Kidney (tissue), 14 donors: ENCODE data around the gene TRIM47. TPM values are rescaled to one million over a fixed set of nuclear protein-coding genes. Genes with fewer than 3 reads are reported as not detected.

Experiments used
- DNase-seq, 5 donors: peaks; one replicate each; pipeline ENCODE4 v3.0.0-alpha.2; 2013 to 2020
- FAIRE-seq: peaks from 2 replicates; lab custom pipeline; 2012; peaks lifted over from hg19 to GRCh38; lab: Jason Lieb, UNC
- H3K27ac ChIP-seq, 2 donors: one replicate each; pipeline ENCODE4 v1.7.0; 2013; ENCODE audit warnings: low read depth in 2 of 2, low read length in 2 of 2, inconsistent platforms in 1 of 2
- H3K27me3 ChIP-seq: one replicate; pipeline ENCODE4 v1.7.1; 2013; ENCODE audit warnings: low read length, inconsistent platforms; ENCODE audit not compliant: control insufficient read depth, insufficient read depth
- H3K36me3 ChIP-seq, 3 donors: one replicate each; pipeline versions ENCODE4 v1.7.0 to v1.7.1; 2013; ENCODE audit warnings: low read length in 3 of 3, control low read depth in 1 of 3, inconsistent platforms in 1 of 3; ENCODE audit not compliant: insufficient read depth in 3 of 3, control insufficient read depth in 2 of 3
- H3K4me1 ChIP-seq, 3 donors: one replicate each; pipeline versions ENCODE4 v1.7.0 to v1.7.1; 2013; ENCODE audit warnings: low read length in 3 of 3, inconsistent platforms in 1 of 3, low read depth in 1 of 3; ENCODE audit not compliant: control insufficient read depth in 2 of 3, insufficient read depth in 2 of 3
- H3K4me3 ChIP-seq, 3 donors: one replicate each; pipeline versions ENCODE4 v1.7.0 to v1.8.1; 2013; ENCODE audit warnings: low read length in 3 of 3, control low read depth in 1 of 3, inconsistent platforms in 1 of 3
- H3K9ac ChIP-seq, 3 donors: one replicate each; pipeline versions ENCODE4 v1.7.0 to v1.7.1; 2013; ENCODE audit warnings: low read length in 3 of 3, control low read depth in 1 of 3, inconsistent platforms in 1 of 3
- H3K9me3 ChIP-seq, 3 donors: one replicate each; pipeline versions ENCODE4 v1.7.0 to v1.7.1; 2013; ENCODE audit warnings: low read length in 3 of 3, control low read depth in 1 of 3, inconsistent platforms in 1 of 3; ENCODE audit not compliant: control insufficient read depth in 2 of 3, insufficient read depth in 1 of 3
- CTCF ChIP-seq: IDR thresholded peaks from 3 replicates; pipeline ENCODE4 v1.5.1; 2012; ENCODE audit warnings: mild to moderate bottlenecking, moderate library complexity, borderline replicate concordance; ENCODE audit not compliant: insufficient read depth; ENCODE audit errors: extremely low read depth
- intact Hi-C: fragments of 100-400 bp; cut with DNase I; formaldehyde crosslinking; loops from one replicate; pipeline ENCODE4 v1.11.1; 2022
- polyA plus RNA-seq: library from polyadenylated mRNA; stranded (reverse); fragments of 350-450 nt; fragmentation: Illumina TruSeq; extraction: RNeasy Lipid Tissue Mini Kit (QIAGEN cat#74804); gene quantifications from one replicate; pipeline ENCODE4 v1.2.3, GENCODE V29; 2014; ENCODE audit warnings: low read depth, low replicate concordance; ENCODE audit not compliant: insufficient read depth
- total RNA-seq: library from RNA; stranded (reverse); fragmentation: NEBNext Ultra II Directional; extraction: Animal tissue kit (Norgen Biotek cat#: 25700); gene quantifications from one replicate; pipeline ENCODE4 v1.2.1, GENCODE V29; 2021
- donor health status: control.
- donor health status: control.
- donor health status: control.
- donor health status: control.
- donor health status: control.
- donor health status: DM: yes; HTN: yes; CAD: no.
- donor health status: Normal renal cell carcinoma (clear cell type).

Gene TRIM47
- total and polyA plus RNA-seq, 2 donors from 2014 or later: 95.0 to 118 TPM

DNA sequence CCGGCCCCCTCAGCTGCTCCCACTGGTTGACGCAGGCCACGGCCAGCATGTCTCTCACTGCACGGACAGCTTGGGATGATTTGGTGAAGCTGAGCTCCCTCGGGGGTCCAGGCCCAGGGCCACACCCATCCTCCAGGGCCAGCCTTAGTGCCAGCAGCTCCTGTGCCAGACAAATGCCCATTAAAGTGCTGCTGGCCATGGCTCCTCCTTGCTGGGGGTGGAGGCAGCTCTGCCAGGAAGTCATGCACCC, 2.5 kb downstream of the TRIM47 start:
- TF ChIP-seq CTCF: no peak
- intact Hi-C loops: no loop called here
- no peaks in the 10 kb centered on the region for H3K27me3 ChIP-seq
- H3K4me3 ChIP-seq: peak overlapping the region in 1 of 3 donors; percentile 66
- DNase-seq (peak in 1 of 5 donors; percentile 97), FAIRE-seq (no peak)
- H3K9ac ChIP-seq: peak overlapping the region in 1 of 3 donors; percentile 41
- H3K36me3 ChIP-seq: peaks cover 0 to 7% (median 0%) of the 10 kb centered on the region in 3 donors
- no peaks in the 10 kb centered on the region for H3K9me3 ChIP-seq
- H3K27ac ChIP-seq: peak overlapping the region; percentile 95 to 96
- H3K4me1 ChIP-seq: peaks cover 0 to 36% (median 27%) of the 10 kb centered on the region in 3 donors

- FAIRE-seq (no peak), DNase-seq (peak in 1 of 5 donors; percentile 61)
- Histone ChIP-seq H3K9me3 (no peaks in the 10 kb centered on the region), H3K36me3 (peaks cover 0 to 7% (median 0%) of the 10 kb centered on the region in 3 donors), H3K4me1 (peaks cover 0 to 36% (median 27%) of the 10 kb centered on the region in 3 donors), H3K4me3 (peak overlapping the region in 1 of 3 donors; percentile 66), H3K27me3 (no peaks in the 10 kb centered on the region), H3K27ac (peak overlapping the region; percentile 95 to 96), H3K9ac (peak overlapping the region in 1 of 3 donors; percentile 41)
- no peak for TF ChIP-seq CTCF
- intact Hi-C loops: no loop called here
Measured at GRCh38 chr17:75875182-75875939, 3.0 kb downstream of the TRIM47 start.

DNA sequence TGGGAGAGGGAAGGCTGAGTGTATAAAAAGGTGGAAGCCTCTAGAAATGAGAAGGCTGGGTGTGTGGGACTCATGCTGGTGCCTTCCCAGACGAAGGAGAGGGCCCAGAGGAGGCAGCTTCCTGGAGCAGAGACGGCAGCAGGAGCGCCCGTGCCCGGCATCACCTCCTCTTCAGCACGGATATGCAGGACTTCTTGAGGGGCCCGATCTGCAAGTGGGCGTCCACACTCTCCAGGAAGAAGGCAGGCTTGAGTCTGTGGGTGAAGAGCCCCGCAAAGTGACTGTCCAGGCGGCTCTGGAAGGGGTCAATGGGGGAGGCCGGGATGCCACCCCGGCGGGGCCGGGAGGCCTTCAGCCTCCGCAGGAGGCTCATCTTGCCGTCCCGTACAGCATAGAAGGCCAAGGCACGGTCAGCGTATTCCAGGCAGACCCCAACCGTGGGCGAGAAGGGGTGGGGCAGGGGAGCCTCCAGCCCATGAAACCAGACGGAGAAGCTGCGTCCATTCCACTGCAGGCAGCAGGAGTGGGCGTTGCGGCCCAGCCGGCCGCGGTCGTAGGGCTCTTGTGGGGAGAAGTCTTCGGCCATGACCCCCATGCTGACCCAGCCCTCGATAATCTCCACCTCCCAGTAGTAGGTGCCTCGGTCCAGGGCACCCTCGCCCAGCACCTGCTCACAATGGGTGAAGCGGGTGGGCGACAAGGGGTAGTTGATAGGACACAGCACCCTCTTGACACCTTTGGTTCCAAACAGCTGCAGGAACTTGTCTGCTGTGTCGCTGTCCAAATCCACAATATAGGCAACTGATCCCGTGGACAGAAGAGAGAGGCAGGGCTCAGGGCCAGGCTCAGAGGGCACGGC, 3.8 kb downstream of the TRIM47 start:
- peaks cover 0 to 36% (median 27%) of the 10 kb centered on the region in 3 donors for H3K4me1 ChIP-seq
- intact Hi-C loops: no loop called here

More for the DNA sequence above, 3.8 kb downstream of the TRIM47 start:
- H3K27me3 ChIP-seq: no peaks in the 10 kb centered on the region
- no peak overlapping the region for H3K9ac ChIP-seq
- no peak for TF ChIP-seq CTCF
- no peak for FAIRE-seq
- DNase-seq: peak in 1 of 5 donors; percentile 44
- H3K4me3 ChIP-seq: no peak overlapping the region
- H3K36me3 ChIP-seq: peaks cover 0 to 7% (median 0%) of the 10 kb centered on the region in 3 donors
- H3K9me3 ChIP-seq: no peaks in the 10 kb centered on the region
- peak overlapping the region in 1 of 2 donors; percentile 96 for H3K27ac ChIP-seq
